Activated T-helper 1 cell treated with anti-CD3 and anti-CD28 coated beads, Interleukin-12 subunit alpha, Interleukin-12 subunit beta, Interleukin-2, Interleukin-4 antibody, amounts not matched to agents 30 ng/mL and 10 ng/mL and 1 ng/mL, durations not matched to agents 14 hours and 24 hours and 36 hours (primary cell): ENCODE data around the gene PIGK. TPM values are rescaled to one million over a fixed set of nuclear protein-coding genes. Genes with fewer than 3 reads are reported as not detected.
A peak's percentile ranks its signal among the peaks of the same experiment; 100 is the strongest.
"Not testable (repeated sequence)": the region's sequence is repeated elsewhere in the genome, so short reads cannot be mapped to it uniquely, and the experiment has no call there.

Experiments
- DNase-seq: peaks from one replicate; pipeline ENCODE4 v3.0.0; 2021; ENCODE audit warnings: low spot score
- H3K27ac Mint-ChIP-seq: one replicate; pipeline ENCODE4 v1.8.0; 2021; ENCODE audit warnings: mild to moderate bottlenecking, mixed read lengths
- H3K27me3 Mint-ChIP-seq: one replicate; pipeline ENCODE4 v1.8.0; 2022; ENCODE audit warnings: mild to moderate bottlenecking, moderate library complexity, mixed read lengths; ENCODE audit not compliant: insufficient read depth
- H3K36me3 Mint-ChIP-seq: one replicate; pipeline ENCODE4 v1.8.0; 2021; ENCODE audit warnings: low read depth, mixed read lengths
- H3K4me1 Mint-ChIP-seq: one replicate; pipeline ENCODE4 v1.8.0; 2021; ENCODE audit warnings: low read depth, mixed read lengths
- H3K4me3 Mint-ChIP-seq: one replicate; pipeline ENCODE4 v1.8.0; 2021; ENCODE audit warnings: mild to moderate bottlenecking, moderate library complexity, mixed read lengths
- H3K9me3 Mint-ChIP-seq: one replicate; pipeline ENCODE4 v1.8.0; 2021; ENCODE audit warnings: mixed read lengths
- intact Hi-C: fragments of 100-400 bp; cut with micrococcal nuclease; formaldehyde crosslinking; loops from one replicate; pipeline ENCODE4 v1.15.1; 2024
- total RNA-seq: library from RNA; stranded (reverse); gene quantifications from 2 replicates; pipeline ENCODE4 v1.2.3, GENCODE V29; 2022

The PIGK gene
- total RNA-seq, 1 donor from 2014 or later = 15.9 TPM

DNA sequence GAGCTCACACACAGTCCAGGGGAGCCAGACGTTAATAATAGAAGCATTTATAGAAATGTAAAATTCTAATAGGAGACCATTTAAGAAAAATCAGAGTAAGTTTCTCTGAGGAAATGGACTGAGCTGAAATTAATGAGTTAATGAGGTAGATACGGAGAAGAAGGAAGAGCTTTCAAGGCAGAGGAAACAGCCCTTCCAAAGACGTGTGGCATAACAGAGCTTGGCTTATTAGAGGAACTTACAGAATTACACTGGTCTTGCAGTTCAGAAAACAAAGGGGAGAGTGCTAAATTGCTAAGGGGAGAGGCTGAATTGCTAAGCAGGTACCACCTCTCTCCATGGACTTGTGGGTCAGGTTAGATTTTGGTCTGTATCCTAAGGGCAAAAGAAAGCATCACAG lies 8.2 kb upstream of the PIGK start:
- peaks cover 6% of the 10 kb centered on the region for H3K36me3 Mint-ChIP-seq
- no peak overlapping the region for H3K4me3 Mint-ChIP-seq
- DNase-seq = no peak
- no peaks in the 10 kb centered on the region for H3K27me3 Mint-ChIP-seq
- no peak overlapping the region for H3K27ac Mint-ChIP-seq
- no peaks in the 10 kb centered on the region for H3K9me3 Mint-ChIP-seq
- H3K4me1 Mint-ChIP-seq = no peaks in the 10 kb centered on the region
- intact Hi-C loops = no loop called here

DNA sequence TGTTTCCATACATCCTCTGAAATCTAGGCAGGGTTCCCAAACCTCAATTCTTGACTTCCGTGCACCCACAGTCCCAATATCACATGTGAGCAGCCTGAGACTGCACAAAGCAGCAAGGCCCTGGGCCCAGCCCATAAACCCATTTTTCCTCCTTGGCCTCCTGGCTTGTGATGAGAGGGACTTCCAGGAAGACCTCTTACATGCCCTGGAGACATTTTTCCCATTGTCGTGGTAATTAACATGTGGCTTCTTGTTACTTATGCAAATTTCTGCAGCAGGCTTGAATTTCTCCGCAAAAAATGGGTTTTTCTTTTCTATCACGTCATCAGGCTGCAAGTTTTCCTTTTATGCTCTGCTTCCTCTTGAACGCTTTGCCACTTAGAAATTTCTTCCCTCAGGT lies 3.3 kb upstream of the PIGK start:
- Mint-ChIP-seq H3K4me1 (peaks cover 17% of the 10 kb centered on the region), H3K4me3 (no peak overlapping the region), H3K36me3 (peaks cover 9% of the 10 kb centered on the region), H3K9me3 (no peaks in the 10 kb centered on the region), H3K27ac (no peak overlapping the region), H3K27me3 (no peaks in the 10 kb centered on the region)
- intact Hi-C loops = no loop called here
- DNase-seq = no peak

DNA sequence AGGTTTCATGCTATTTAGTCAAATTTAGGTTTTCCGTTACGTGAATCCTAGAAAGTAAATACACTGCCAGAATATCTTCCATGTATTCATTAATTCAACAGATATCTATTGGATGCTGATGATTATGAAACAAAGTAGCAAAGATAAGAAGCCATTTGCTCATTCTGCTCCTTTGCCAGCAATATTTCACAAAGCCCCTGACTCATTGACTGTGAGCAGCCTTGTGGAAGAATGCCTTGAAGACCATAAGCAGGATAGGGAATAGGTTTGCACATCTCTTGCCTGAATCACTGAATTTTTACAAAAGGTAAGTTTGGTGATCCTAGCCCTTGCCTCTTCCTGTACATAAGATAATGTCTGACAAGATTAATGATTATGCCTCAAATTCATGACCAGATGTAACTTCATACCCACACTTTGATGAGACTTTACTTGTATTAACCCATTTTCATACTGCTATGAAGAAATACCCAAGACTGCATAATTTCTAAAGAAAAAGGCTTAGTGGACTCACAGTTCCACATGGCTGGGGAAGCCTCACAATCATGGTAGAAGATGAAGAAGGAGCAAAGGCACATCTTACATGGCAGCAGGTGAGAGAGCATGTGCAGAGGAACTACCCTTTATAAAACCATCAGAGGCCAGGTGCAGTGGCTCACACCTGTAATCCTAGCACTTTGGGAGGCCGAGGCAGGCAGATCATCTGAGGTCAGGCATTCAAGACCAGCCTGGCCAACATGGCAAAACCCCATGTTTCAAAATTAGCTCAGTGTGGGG lies 1.6 kb upstream of the PIGK start:
- no peaks in the 10 kb centered on the region for H3K9me3 Mint-ChIP-seq
- DNase-seq = no peak
- H3K4me3 Mint-ChIP-seq = peak overlapping the region; percentile 77
- H3K36me3 Mint-ChIP-seq = peaks cover 9% of the 10 kb centered on the region
- H3K4me1 Mint-ChIP-seq = peaks cover 26% of the 10 kb centered on the region
- H3K27me3 Mint-ChIP-seq = no peaks in the 10 kb centered on the region
- intact Hi-C loops = no loop called here
- no peak overlapping the region for H3K27ac Mint-ChIP-seq

DNA sequence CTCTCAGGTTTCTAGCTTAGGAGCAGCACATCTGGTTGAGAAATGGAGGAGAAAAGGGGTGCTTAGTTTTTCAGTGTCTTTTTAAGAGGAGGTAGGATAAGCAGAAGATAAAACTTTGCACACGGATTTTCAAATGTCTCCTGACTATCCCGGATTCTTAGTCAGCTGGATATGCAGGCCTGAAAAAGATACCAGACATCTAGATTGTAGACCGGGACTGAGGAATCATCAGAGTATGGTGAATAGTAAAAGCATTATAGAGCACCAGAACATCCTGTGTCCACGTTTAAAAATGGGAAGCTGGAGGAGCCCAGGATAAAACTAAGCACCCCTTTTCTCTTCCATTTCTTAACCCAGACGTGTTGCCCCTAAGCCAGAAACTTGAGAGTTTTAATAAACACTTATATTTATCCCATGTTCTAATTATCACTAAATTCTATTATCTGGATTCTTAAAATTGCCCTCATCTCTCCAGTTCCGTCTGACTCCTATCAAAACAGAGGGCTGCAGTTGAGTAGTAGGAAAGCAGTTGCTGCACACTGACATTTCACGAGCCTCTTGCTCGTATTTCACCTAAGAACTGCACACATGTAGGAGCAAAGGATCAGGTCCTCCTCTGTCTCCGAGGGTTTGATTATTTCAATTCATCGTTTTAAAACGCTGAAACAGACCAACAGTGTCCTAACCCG lies 609 bp downstream of the PIGK start:
- H3K27me3 Mint-ChIP-seq = no peaks in the 10 kb centered on the region
- H3K27ac Mint-ChIP-seq = peak overlapping the region; percentile 84
- DNase-seq = no peak
- peaks cover 26% of the 10 kb centered on the region for H3K4me1 Mint-ChIP-seq
- H3K36me3 Mint-ChIP-seq = peaks cover 9% of the 10 kb centered on the region
- intact Hi-C loops = loop anchor here (2.0 to 10.0 kb wide), 10 partner anchors 64 to 1496 kb away; partner anchors contain the start of genes ACADM, AK5, IFI44L and MIGA1
- peak overlapping the region; percentile 92 for H3K4me3 Mint-ChIP-seq
- H3K9me3 Mint-ChIP-seq = no peaks in the 10 kb centered on the region

DNA sequence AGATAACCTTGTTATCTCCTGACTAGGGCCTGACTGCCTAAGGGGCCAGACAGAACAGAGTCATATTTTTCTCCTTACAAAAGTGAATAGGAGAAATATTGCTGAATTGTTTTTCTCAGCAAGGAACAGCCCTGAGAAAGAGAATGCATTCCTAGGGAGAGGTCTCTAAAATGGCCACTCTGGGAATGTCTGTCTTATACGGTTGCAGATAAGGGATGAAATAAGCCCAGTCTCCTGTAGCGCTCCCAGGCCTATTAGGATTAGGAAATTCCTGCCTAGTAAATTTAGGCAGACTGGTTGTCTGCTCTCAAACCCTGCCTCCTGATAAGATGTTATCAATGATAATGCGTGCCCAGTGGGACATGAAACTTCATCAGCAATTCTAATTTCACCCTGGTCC lies 15.2 kb downstream of the PIGK start:
- H3K4me1 Mint-ChIP-seq, intact Hi-C loops, H3K27ac Mint-ChIP-seq, DNase-seq, H3K27me3 Mint-ChIP-seq, H3K4me3 Mint-ChIP-seq: not testable (repeated sequence)
- H3K36me3 Mint-ChIP-seq = peaks cover 10% of the 10 kb centered on the region
- H3K9me3 Mint-ChIP-seq = peaks cover 15% of the 10 kb centered on the region

DNA sequence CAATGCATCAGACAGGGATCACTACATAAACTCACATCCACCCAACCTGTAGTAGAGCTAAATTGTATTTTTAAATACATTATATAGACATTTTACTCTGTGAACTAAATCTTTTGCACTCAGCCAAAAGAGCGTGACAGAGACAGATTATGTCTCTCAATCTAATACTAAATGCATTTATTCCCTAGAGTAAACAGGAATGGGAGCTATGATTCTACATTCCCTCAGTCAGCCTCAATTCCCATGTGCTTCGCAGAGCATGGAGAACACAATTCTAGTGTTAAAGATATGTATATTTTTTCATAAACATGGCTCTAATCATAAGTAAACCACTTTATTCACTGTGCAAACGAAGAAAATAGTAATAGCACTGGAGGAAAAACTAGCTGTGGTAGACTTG lies 16.5 kb downstream of the PIGK start:
- intact Hi-C loops = no loop called here

DNA sequence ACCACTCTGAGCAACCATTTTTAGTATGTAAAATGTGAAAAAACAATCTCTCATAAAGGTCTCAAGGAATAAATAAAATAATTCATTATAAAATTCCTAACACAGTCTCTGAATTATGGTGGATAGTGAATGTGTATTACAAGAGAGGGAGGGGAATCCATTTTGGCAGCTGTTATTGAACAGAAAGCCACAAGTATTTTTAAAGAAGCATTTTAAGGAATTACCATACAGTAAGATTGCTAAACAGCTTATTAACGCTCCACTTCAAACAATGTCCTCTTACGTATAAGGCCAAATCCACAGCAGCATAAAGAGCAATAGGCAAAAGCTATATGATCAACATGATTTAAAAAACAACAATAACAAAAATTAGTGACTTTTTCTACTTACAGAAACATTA lies 18.4 kb downstream of the PIGK start:
- no peaks in the 10 kb centered on the region for H3K27me3 Mint-ChIP-seq
- intact Hi-C loops = no loop called here
- DNase-seq = no peak

More for the DNA sequence above, 16.5 kb downstream of the PIGK start:
- peaks cover 15% of the 10 kb centered on the region for H3K9me3 Mint-ChIP-seq
- H3K36me3 Mint-ChIP-seq = peaks cover 10% of the 10 kb centered on the region
- peaks cover 4% of the 10 kb centered on the region for H3K4me1 Mint-ChIP-seq
- no peak for DNase-seq
- H3K27me3 Mint-ChIP-seq = no peaks in the 10 kb centered on the region
- H3K4me3 Mint-ChIP-seq = no peak overlapping the region
- H3K27ac Mint-ChIP-seq = no peak overlapping the region

DNA sequence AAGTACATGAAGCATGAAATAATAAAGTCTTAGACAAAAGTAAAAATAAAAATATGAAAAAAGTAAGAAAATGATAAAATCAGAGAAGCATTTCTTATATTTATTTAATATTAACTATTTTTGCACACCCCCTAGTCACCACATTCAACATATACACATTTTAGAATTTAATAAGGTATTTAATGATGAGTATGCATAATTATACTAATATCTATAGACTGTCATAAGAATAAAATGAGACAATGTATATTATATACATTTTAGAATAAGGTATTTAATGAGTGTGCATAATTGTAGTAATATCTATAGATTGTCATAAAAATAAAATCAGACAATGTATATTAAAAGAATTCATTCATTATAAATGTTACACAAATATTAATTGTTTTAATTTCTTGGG lies 18.9 kb downstream of the PIGK start:
- H3K27ac Mint-ChIP-seq = no peak overlapping the region
- H3K4me3 Mint-ChIP-seq = no peak overlapping the region
- H3K9me3 Mint-ChIP-seq = peaks cover 9% of the 10 kb centered on the region
- no peaks in the 10 kb centered on the region for H3K27me3 Mint-ChIP-seq
- peaks cover 4% of the 10 kb centered on the region for H3K4me1 Mint-ChIP-seq
- no peak for DNase-seq
- intact Hi-C loops = no loop called here
- peaks cover 7% of the 10 kb centered on the region for H3K36me3 Mint-ChIP-seq

More for the DNA sequence above, 18.4 kb downstream of the PIGK start:
- no peak overlapping the region for H3K27ac Mint-ChIP-seq
- H3K36me3 Mint-ChIP-seq = peaks cover 10% of the 10 kb centered on the region
- H3K9me3 Mint-ChIP-seq = peaks cover 14% of the 10 kb centered on the region
- no peak overlapping the region for H3K4me3 Mint-ChIP-seq
- H3K4me1 Mint-ChIP-seq = peaks cover 4% of the 10 kb centered on the region

DNA sequence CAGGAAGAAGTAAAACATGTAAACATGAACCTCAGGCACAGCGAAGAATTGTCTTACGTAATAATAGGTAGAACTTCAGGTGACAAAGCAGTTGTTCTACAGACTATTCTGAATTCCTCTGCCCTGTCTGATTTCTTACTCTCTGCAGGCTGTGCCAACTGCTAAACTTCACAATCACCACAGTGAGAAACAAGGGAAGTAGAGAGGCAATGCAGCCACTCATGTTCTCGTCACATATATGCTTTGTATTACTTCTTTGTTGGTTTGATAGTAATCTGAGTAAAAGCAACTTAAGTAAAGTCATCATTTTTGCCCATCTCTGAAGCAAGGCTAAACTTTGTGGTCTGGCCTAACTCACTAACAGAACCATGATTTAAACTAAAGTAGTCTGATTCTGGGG lies 21.9 kb downstream of the PIGK start:
- DNase-seq = no peak
- Mint-ChIP-seq H3K9me3 (no peaks in the 10 kb centered on the region), H3K36me3 (peaks cover 2% of the 10 kb centered on the region), H3K27me3 (no peaks in the 10 kb centered on the region), H3K4me1 (peaks cover 4% of the 10 kb centered on the region), H3K27ac (no peak overlapping the region), H3K4me3 (no peak overlapping the region)
- intact Hi-C loops = no loop called here

DNA sequence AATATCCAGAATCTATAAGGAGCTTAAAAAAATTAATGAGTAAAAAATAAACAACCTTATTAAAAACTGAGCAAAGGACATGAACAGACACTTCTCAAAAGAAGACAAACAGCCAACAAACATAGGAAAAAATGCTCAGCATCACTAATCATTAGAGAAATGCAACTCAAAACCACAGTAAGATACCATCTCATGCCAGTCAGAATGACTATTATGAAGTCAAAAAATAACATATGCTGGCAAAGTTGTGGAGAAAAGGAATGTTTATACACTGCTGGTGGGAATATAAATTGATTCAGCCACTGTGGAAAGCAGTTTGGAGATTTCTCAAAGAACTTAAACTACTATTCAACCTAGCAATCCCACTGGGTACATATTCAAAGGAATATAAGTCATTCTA lies 25.3 kb downstream of the PIGK start:
- H3K4me3 Mint-ChIP-seq = no peak overlapping the region
- intact Hi-C loops = no loop called here
- H3K27me3 Mint-ChIP-seq = no peaks in the 10 kb centered on the region
- peaks cover 3% of the 10 kb centered on the region for H3K36me3 Mint-ChIP-seq
- H3K4me1 Mint-ChIP-seq = peaks cover 4% of the 10 kb centered on the region
- H3K27ac Mint-ChIP-seq = no peak overlapping the region
- no peak for DNase-seq
- peaks cover 1% of the 10 kb centered on the region for H3K9me3 Mint-ChIP-seq

DNA sequence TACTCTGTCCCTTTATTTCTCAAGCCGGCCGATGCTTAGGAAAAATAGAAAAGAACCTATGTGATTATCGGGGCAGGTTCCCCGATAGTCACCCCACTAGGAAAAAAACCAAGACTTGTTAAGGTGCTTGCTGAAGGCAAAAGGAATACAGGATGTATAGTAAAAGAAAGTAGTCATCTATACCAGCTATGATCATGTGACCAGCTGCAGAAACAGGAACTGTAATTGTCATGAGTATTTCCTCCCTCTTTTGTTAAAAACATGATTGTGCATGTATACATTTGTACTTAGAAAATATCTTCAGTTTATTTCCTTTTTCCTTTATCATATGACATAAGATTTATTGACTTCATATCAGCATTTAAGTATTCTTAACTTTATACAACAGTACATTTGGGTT lies 30.5 kb downstream of the PIGK start:
- H3K36me3 Mint-ChIP-seq = peaks cover 4% of the 10 kb centered on the region
- peaks cover 6% of the 10 kb centered on the region for H3K9me3 Mint-ChIP-seq
- H3K27me3 Mint-ChIP-seq = no peaks in the 10 kb centered on the region
- peaks cover 8% of the 10 kb centered on the region for H3K4me1 Mint-ChIP-seq
- H3K27ac Mint-ChIP-seq = no peak overlapping the region
- DNase-seq = no peak
- intact Hi-C loops = no loop called here
- no peak overlapping the region for H3K4me3 Mint-ChIP-seq

DNA sequence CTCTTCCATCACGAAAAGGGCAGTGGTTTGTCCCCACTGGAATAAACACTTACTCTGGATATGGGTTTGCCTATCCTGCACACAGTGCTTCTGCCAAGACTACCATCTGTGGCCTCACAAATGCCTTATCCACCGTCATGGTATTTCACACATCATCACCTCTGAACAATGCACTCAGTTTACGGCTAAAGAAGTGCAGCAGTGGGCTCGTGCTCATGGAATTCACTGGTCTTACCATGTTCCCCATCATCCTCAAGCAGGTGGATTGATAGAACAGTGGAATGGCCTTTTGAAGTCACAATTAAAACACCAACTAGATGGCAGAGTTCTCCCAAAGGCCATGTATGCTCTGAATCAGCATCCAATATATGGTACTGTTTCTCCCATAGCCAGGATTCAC lies 32.3 kb downstream of the PIGK start:
- intact Hi-C loops, H3K36me3 Mint-ChIP-seq, H3K9me3 Mint-ChIP-seq, H3K27ac Mint-ChIP-seq, H3K4me3 Mint-ChIP-seq, H3K27me3 Mint-ChIP-seq, H3K4me1 Mint-ChIP-seq, DNase-seq: not testable (repeated sequence)

DNA sequence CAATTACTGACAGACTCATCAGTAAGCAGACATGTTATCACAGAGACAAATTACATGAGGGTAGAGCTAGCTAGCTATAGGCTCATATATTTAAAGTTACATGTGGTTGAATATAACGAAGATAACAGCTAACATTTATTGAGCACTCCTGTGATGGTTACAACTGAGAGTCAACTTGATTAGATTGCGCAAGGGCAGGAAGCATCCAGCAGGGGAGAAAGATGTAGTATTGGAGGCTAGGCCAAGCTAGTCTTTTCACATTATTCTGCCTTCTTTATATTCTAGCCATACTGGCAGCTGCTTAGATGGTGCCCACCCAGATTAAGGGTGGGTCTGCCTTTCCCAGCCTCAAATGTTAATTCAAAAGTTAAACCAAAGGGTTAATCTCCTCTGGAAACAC lies 37.1 kb downstream of the PIGK start:
- intact Hi-C loops = no loop called here
- H3K4me3 Mint-ChIP-seq = no peak overlapping the region

More for the DNA sequence above, 37.1 kb downstream of the PIGK start:
- H3K4me1 Mint-ChIP-seq = no peaks in the 10 kb centered on the region
- no peak overlapping the region for H3K27ac Mint-ChIP-seq
- no peaks in the 10 kb centered on the region for H3K27me3 Mint-ChIP-seq
- H3K36me3 Mint-ChIP-seq = peaks cover 4% of the 10 kb centered on the region
- peaks cover 17% of the 10 kb centered on the region for H3K9me3 Mint-ChIP-seq
- DNase-seq = no peak
